ENCODE measurements around the gene INPP5E.
A peak's percentile ranks its signal among the peaks of the same experiment; 100 is the strongest.
"Not testable (repeated sequence)": the region's sequence is repeated elsewhere in the genome, so short reads cannot be mapped to it uniquely, and the experiment has no call there.

INPP5E gene

DNA sequence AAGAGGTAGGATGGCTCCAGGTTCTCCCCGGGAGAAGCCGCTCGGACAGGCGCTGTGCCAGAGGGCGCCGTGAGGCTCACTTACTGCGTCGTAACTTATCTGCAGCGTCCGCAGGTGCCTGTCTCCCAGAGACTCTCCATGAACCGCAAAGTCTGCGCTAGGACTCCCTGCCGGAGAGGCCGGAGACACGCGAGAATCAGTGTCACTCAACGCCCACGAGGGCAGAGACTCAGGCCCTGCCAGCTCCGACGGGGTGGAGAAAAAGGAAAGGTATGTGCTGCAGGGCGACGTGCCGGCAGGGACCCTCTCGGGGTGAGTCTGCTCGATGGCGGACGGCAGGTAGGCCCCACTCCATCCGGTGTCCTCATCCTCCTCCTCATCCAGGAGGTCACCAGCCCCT is 32.6 kb downstream of the INPP5E start:
- not testable (repeated sequence) for DNase-seq

DNA sequence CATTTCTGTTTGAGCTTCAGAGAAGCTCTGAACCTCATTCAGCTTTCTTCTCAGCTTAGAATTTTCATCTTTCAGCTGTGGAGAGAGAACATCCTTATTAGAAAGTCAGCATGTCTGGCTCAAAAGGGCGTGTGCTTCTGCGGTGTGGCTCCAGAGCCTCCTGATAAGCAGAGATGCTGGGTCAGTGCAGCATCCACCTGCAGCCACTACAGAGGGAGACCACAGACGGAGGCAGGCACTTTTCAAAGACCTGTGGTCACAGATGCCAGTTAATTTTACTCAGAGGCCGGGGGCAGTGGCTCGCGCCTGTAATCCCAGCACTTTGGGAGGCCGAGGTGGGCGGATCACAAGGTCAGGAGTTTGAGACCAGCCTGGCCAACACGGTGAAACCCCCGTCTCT is 33.7 kb downstream of the INPP5E start:
- not testable (repeated sequence) for DNase-seq

- DNase-seq, result no peak
These were observed 34.2 kb downstream of the INPP5E start for GRCh38 chr9:136405481-136405880.

DNA sequence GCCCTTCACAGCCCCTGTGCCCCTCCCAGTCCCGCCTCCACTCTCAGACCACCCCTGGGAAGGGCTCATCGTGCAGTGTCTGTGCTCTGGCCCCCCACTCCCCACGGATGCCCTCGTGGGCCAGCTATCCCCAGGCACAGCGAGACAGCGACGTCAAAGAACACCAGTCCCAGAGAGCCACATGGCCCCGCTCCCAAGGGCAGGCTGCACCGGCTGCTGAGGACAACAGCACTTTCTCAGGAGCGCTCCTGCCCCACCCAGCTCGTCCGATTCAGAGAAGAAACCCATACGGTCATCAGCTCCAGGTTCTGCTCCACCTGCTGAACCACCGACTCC is 34.9 kb downstream of the INPP5E start:
- DNase-seq, result no peak

GRCh38 chr9:136403915-136404800 is 35.5 kb downstream of the INPP5E start:
- no peak for DNase-seq

GRCh38 chr9:136403538-136403914 is 36.1 kb downstream of the INPP5E start:
- no peak for DNase-seq

GRCh38 chr9:136402067-136402466 is 37.6 kb downstream of the INPP5E start:
- DNase-seq, result no peak

- DNase-seq, result no peak
These were observed 38.3 kb downstream of the INPP5E start for GRCh38 chr9:136401173-136401922.

DNA sequence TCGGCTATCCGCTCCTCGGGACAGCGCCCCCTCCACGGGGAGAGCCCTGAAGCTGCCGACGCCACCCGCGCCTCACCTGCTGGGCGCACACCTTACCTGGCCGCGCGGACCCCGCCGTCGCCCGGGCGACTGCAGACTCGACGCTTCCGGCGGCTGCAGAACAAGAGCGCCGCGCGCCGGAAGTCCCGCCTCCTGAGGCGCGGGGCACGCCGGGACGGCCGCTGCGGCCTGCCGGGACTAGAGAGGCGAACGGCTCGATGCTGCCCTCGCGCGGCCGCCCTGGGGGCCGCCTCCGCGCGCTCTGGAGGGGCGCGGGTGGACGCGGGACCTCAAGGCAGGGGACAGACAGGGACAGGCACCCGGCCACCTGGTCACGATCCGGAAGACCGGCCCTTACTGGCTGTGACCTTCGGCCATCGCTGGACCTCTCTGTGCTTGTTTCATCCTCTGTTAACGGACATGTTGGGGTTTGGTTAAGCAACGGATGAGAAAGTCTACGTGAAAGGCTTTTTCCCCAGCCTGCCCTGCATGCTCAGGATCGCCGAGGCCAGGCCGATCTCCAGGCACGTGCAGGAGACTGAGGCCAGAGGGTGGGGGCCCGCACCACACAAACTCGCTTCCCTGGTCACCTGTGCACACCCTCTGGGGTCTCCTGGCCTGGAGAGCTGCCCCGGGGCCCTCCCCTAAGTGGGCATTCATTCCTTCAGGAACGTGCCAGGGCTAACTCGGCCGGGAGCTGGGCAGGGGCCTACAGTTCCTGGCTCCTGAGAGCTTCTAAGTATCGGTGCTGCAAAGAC is 39.4 kb downstream of the INPP5E start, which contains the start of gene SNAPC4:
Gene SNAPC4 (minus strand): TSS at position 133 of the 797 bp plus-strand sequence. CDS start 1,742 bp downstream, outside the sequence.
- DNase-seq, result peak in 54 of 56 donors; percentile 16 to 89 (median 68)

GRCh38 chr9:136399176-136400037 is 40.2 kb downstream of the INPP5E start:
- DNase-seq, result peak in 1 of 56 donors; percentile 17

DNA sequence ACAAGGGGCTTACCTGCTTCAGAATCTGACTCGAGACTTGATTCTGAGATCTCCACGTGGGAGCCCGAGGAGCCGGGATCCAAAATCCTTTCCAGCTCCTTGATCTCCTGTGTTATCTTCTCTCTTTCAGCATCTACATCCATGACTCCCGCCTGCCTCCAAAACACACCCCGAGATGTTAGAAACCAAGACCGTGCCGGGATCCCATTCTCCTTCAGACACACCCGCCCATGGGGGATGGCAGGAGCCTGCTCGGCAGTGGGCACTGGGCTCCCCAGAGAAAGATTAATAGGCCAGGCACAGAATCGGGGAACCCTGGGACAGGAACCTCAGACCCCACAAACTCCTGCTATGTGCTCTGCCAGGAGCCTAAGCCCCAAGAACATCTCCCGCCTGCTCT is 41.4 kb downstream of the INPP5E start:
- no peak for DNase-seq

DNA sequence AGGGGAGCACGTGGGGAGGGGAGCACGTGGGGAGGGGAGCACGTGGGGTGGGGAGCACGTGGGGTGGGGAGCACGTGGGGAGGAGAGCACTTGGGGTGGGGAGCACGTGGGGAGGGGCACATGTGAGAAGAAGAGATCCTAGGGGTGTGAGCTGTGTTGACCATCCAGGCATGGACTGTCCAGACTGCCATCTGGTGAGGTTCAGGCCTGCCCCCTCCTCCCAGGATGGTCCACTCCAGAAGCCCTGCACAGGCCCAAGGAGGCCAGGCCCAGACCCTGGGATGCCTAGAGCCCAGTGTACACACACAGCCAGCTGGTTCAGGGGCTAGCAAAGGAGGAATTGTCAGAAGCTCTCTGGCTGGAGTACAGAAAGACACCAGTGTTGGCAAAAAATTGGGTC is 42.0 kb downstream of the INPP5E start:
- no peak for DNase-seq

DNA sequence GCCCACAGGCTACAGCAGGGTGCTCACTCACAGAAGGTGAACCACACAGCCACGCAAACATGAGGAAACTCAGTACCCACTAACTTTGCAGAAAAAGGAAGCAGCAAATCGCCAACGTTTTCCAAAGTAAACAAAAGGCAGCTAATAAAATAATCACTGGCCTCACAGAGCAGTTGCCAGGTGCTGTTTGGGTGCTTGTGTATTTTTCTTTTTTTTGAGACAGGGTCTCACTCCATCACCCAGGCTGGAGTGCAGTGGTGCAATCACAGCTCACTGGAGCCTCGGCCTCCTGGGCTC is 43.5 kb downstream of the INPP5E start:
- DNase-seq, result no peak

DNA sequence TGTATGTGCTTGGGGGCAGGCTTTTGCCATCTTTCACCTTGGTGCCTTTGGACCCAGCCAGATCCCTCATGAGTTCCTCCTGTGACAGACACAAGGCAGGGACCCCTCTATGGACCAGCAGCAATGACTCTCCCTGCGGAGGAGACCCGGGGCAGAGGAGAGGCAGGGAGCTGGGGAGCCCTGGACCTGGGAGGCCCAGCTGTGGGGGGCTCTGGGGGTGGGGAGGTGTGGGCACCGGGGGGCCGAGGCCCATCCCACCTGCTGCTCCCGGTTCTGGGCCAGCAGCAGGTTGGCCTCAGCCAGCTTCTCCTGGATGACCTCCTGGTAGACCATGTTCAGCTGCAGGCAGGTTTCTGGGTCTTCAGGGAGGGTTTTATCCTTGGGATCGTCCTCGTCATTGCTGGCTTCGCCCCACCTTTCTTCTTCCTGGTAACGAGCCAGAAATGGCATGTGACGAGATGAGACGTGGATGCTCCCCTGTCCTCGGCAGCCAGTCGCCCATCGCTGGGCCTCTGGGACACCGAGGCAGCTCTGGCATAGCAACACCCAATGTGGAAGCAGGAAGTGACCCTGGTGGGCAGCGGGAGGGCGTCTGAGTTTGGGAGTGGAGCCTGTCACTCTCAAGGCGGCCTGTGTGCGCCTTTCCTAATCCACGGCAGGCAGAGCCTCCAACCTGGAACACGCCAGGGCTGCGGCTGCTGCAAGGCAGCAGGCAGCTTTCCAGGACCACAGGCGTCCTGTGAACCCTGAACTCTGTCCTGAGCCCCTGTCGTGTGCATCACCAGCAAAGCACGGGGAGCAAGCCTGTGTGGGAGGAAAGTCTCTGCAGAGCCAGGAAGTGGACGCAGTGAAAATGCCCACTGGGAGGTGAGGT is 44.1 kb downstream of the INPP5E start:
- no peak for DNase-seq

- DNase-seq, result no peak
These were observed 44.7 kb downstream of the INPP5E start for GRCh38 chr9:136395020-136395340.

DNA sequence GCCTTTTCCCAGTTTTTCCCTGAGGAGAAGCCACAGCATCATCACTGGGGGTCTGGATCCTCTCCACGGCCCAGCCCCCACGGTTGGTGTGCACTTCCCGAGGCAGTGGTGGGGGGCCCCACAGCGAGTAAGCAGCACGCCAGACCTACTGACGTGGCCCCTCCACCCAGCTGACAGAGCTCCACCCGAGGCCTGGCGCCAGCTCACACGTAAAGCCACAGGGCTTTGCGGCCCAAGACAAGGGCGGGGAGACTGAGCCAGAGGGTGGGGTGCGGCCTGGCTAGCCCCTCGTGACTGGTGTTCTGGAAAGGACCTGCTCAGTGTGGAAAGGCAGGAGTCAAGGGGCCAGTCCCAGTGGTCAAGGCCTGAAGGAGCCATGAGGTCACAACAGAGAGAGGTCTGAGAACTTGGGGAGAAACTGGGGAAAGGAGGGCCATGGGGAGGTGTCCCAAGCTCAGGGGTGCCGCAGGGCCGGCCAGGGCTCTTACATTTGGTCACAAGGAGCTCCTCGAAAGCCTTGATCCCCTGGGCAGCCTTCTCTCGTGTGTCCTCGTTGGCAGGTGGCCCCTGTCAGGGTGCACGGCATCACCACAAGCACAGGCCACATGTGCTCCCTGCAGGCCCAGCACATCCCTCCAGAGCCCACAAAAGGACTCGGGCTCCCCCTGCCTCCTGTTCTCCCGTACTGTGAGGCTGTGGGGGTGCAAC is 45.2 kb downstream of the INPP5E start:
- no peak for DNase-seq

- DNase-seq, result no peak
These were observed 46.1 kb downstream of the INPP5E start for GRCh38 chr9:136393531-136393930.

- DNase-seq, result peak in 16 of 56 donors; percentile 9 to 62 (median 27)
These were observed 46.9 kb downstream of the INPP5E start for GRCh38 chr9:136392538-136393449.

Measured in nucleus accumbens (tissue), 56 donors.